ENCODE results near the gene CLEC12A. TPM values are rescaled to one million over a fixed set of nuclear protein-coding genes. Genes with fewer than 3 reads are reported as not detected.
"Not testable (repeated sequence)": the region's sequence is repeated elsewhere in the genome, so short reads cannot be mapped to it uniquely, and the experiment has no call there.

Gene CLEC12A
- total RNA-seq, 1 experiment from 2014 or later, result not detected

DNA sequence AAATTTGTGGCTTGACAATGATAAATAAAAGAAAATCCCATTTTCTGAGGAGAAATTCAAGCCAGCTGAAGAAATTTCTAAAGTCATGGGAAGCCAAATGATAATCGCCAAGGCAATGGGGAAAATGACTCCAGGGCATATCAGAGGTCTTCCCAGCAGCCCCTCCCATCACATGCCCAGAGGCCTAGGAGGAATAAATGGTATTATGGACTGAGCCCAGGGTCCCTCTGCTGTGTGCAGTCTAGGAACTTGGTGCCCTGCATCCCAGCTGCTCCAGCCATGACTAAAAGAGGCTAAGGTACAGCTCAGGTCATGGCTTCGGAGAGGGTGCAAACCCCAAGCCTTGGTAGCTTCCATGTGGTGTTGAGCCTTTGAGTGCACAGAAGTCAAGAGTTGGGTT is 4.4 kb downstream of the CLEC12A start:
- Histone ChIP-seq H3K27ac (ENCODE audit: low read length) (no peak overlapping the region), H3K36me3 (ENCODE audit: low read depth, low read length) (no peaks in the 10 kb centered on the region), H3K9me2 (replicated peaks; ENCODE audit: low read length) (no peaks in the 10 kb centered on the region), H3F3A (ENCODE audit: low read length, unreplicated experiment) (no peaks in the 10 kb centered on the region), H3K9me3 (ENCODE audit: low read length) (no peaks in the 10 kb centered on the region), H3K79me2 (ENCODE audit: low read length) (no peaks in the 10 kb centered on the region), H3K9ac (ENCODE audit: low read length) (no peak overlapping the region), H3K27me3 (ENCODE audit: low read length) (peaks cover 7% of the 10 kb centered on the region; the same call in 1 of the 2 replicates), H3K4me2 (ENCODE audit: low read length) (no peak overlapping the region), H3K4me3 (ENCODE audit: low read length) (no peak overlapping the region), H4K20me1 (ENCODE audit: low read length) (no peaks in the 10 kb centered on the region), H3K4me1 (ENCODE audit: insufficient read depth, low read length) (no peaks in the 10 kb centered on the region), H2AFZ (ENCODE audit: low read length) (no peak overlapping the region)
- ATAC-seq, result no peak
- TF ChIP-seq EZH2phosphoT487 (IDR thresholded peaks at IDR 0.05; ENCODE audit: borderline replicate concordance, low read length) (no peak), EZH2 (IDR thresholded peaks at IDR 0.05; ENCODE audit: low read length, unreplicated experiment) (no peak)
- TF ChIP-seq, protein P1, sequence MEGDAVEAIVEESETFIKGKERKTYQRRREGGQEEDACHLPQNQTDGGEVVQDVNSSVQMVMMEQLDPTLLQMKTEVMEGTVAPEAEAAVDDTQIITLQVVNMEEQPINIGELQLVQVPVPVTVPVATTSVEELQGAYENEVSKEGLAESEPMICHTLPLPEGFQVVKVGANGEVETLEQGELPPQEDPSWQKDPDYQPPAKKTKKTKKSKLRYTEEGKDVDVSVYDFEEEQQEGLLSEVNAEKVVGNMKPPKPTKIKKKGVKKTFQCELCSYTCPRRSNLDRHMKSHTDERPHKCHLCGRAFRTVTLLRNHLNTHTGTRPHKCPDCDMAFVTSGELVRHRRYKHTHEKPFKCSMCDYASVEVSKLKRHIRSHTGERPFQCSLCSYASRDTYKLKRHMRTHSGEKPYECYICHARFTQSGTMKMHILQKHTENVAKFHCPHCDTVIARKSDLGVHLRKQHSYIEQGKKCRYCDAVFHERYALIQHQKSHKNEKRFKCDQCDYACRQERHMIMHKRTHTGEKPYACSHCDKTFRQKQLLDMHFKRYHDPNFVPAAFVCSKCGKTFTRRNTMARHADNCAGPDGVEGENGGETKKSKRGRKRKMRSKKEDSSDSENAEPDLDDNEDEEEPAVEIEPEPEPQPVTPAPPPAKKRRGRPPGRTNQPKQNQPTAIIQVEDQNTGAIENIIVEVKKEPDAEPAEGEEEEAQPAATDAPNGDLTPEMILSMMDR (conservative IDR thresholded peaks at IDR 0.05; ENCODE audit: low read depth, low read length), result no peak
- ChIA-PET POLR2A (ENCODE audit: unreplicated experiment) (no interaction called here), CTCF (no interaction called here)
- DNase-seq, result no peak
- no TSS peak for BruUV-seq (replicated peaks)
- intact Hi-C loops (cut with micrococcal nuclease), result no loop called here

DNA sequence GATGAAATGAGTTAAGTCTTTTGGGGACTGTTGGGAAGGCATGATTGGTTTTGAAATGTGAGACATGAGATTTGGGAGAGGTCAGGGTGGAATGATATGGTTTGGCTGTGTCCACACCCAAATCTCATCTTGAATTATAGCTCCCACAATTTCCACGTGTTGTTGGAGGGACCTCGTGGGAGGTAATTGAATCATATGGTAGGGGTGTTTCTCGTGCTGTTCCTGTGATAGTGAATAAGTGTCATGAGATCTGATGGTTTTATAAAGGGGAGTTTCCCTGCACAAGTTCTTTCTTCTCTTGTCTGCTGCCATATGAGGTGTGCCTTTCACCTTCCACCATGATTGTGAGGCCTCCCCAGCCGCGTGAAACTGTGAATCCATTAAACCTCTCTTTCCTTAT is 5.4 kb downstream of the CLEC12A start:
- H3K9me3 ChIP-seq (ENCODE audit: low read length); ATAC-seq; H3K36me3 ChIP-seq (ENCODE audit: low read depth, low read length); intact Hi-C loops (cut with micrococcal nuclease); CTCF ChIA-PET; H3K27me3 ChIP-seq (ENCODE audit: low read length); H3K4me2 ChIP-seq (ENCODE audit: low read length); H3K27ac ChIP-seq (ENCODE audit: low read length); H3K9me2 ChIP-seq (replicated peaks; ENCODE audit: low read length); DNase-seq; POLR2A ChIA-PET (ENCODE audit: unreplicated experiment); BruUV-seq (replicated peaks); H3K79me2 ChIP-seq (ENCODE audit: low read length); H3K4me1 ChIP-seq (ENCODE audit: insufficient read depth, low read length); H4K20me1 ChIP-seq (ENCODE audit: low read length); H2AFZ ChIP-seq (ENCODE audit: low read length); H3K9ac ChIP-seq (ENCODE audit: low read length); H3K4me3 ChIP-seq (ENCODE audit: low read length); H3F3A ChIP-seq (ENCODE audit: low read length, unreplicated experiment): not testable (repeated sequence)

DNA sequence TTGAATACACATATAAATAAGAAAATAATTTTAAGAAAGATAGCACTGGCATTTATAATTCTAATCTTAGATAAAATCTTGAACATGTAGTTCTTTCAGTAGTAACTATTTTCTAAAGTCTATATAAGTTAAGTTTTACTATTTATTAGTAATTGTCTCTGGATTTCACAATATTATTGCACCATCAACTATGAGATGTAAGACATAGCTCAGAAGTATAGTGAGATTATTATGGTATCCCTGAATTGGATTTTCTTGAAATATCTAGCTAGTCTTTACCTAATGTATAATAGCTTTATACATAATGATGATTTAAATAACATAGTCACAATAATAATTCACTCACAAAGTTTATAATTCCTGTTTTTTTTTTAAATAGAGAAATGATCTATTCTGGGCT is 6.7 kb downstream of the CLEC12A start:
- Histone ChIP-seq H3K9me3 (ENCODE audit: low read length) (no peaks in the 10 kb centered on the region), H3K27ac (ENCODE audit: low read length) (no peak overlapping the region), H4K20me1 (ENCODE audit: low read length) (no peaks in the 10 kb centered on the region), H3F3A (ENCODE audit: low read length, unreplicated experiment) (no peaks in the 10 kb centered on the region), H3K4me1 (ENCODE audit: insufficient read depth, low read length) (no peaks in the 10 kb centered on the region), H3K9ac (ENCODE audit: low read length) (no peak overlapping the region), H3K79me2 (ENCODE audit: low read length) (no peaks in the 10 kb centered on the region), H3K9me2 (replicated peaks; ENCODE audit: low read length) (no peaks in the 10 kb centered on the region), H3K27me3 (ENCODE audit: low read length) (no peaks in the 10 kb centered on the region), H2AFZ (ENCODE audit: low read length) (no peak overlapping the region), H3K36me3 (ENCODE audit: low read depth, low read length) (no peaks in the 10 kb centered on the region), H3K4me2 (ENCODE audit: low read length) (no peak overlapping the region), H3K4me3 (ENCODE audit: low read length) (no peak overlapping the region)
- ATAC-seq (no peak), DNase-seq (no peak)
- no TSS peak for BruUV-seq (replicated peaks)
- ChIA-PET POLR2A (ENCODE audit: unreplicated experiment) (no interaction called here), CTCF (no interaction called here)
- TF ChIP-seq, protein P1 (conservative IDR thresholded peaks at IDR 0.05; ENCODE audit: low read depth, low read length), result no peak
- TF ChIP-seq EZH2phosphoT487 (IDR thresholded peaks at IDR 0.05; ENCODE audit: borderline replicate concordance, low read length) (no peak), EZH2 (IDR thresholded peaks at IDR 0.05; ENCODE audit: low read length, unreplicated experiment) (no peak)
- intact Hi-C loops (cut with micrococcal nuclease), result no loop called here

All from PC-3 (cell line).